ENCODE results near the gene FOXN4.

Gene FOXN4

DNA sequence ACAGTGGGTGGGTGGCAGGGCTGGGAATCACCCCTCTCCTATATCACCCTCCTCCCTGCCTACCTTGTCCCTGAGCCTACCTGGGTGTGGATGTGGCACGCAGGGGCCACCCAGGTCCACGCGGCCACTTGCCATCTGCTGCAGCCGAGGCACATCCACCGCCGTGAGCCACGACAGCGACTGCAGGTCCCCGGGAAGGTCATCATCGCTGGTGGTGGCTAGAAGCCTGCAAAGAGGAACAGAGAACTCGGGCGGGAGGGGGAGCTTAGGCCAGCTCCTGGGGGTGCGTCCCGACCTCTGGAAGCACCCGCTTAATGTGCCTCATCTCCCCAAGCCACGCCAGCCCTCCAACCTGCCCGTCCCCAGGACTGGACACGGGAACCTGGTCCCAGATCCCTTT lies 19.0 kb downstream of the FOXN4 start:
- H3K9ac ChIP-seq: no peak overlapping the region
- no peak overlapping the region for H2AFZ ChIP-seq (ENCODE audit: low read depth)
- H3K27ac ChIP-seq: no peak overlapping the region
- no peaks in the 10 kb centered on the region for H3K79me2 ChIP-seq (ENCODE audit: insufficient read depth, low read depth)
- no peaks in the 10 kb centered on the region for H3K4me1 ChIP-seq (ENCODE audit: low read depth, poor library complexity, severe bottlenecking)
- no peak for TF ChIP-seq CTCF (conservative IDR thresholded peaks at IDR 0.05; ENCODE audit: low read depth, low read length)
- H3K27me3 ChIP-seq (ENCODE audit: insufficient read depth, low read depth): no peaks in the 10 kb centered on the region
- H3K4me2 ChIP-seq: no peak overlapping the region
- no peaks in the 10 kb centered on the region for H4K20me1 ChIP-seq (ENCODE audit: insufficient read depth)
- no peaks in the 10 kb centered on the region for H3K36me3 ChIP-seq (ENCODE audit: insufficient read depth)
- H3K4me3 ChIP-seq (IDR thresholded peaks at IDR 0.05; ENCODE audit: insufficient read depth, low read depth, low read length): no peak overlapping the region

DNA sequence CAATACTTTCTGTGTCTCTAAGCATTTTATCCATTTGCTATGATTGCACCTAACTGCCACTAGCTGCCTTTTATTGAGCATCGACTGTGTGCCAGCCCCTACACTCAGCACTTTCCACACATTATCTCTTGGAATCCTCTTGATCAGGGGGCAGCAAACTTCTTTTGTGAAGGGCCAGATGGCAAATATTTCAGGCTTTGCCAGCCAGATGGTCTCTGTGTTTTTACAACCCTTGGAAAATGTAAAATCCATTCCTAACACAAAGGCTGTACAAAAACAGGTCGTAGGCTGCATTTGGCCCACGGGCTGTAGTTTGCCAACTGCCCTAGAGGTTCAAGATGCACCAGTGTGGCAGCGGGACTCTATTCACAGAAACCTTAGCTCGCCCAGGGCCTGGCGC lies 19.5 kb downstream of the FOXN4 start:
- Histone ChIP-seq H3K4me1 (ENCODE audit: low read depth, poor library complexity, severe bottlenecking) (no peaks in the 10 kb centered on the region), H2AFZ (ENCODE audit: low read depth) (no peak overlapping the region), H3K27ac (no peak overlapping the region), H4K20me1 (ENCODE audit: insufficient read depth) (no peaks in the 10 kb centered on the region), H3K9ac (no peak overlapping the region), H3K79me2 (ENCODE audit: insufficient read depth, low read depth) (no peaks in the 10 kb centered on the region), H3K36me3 (ENCODE audit: insufficient read depth) (no peaks in the 10 kb centered on the region), H3K27me3 (ENCODE audit: insufficient read depth, low read depth) (no peaks in the 10 kb centered on the region), H3K4me2 (no peak overlapping the region), H3K4me3 (IDR thresholded peaks at IDR 0.05; ENCODE audit: insufficient read depth, low read depth, low read length) (no peak overlapping the region)
- TF ChIP-seq CTCF (conservative IDR thresholded peaks at IDR 0.05; ENCODE audit: low read depth, low read length): no peak

DNA sequence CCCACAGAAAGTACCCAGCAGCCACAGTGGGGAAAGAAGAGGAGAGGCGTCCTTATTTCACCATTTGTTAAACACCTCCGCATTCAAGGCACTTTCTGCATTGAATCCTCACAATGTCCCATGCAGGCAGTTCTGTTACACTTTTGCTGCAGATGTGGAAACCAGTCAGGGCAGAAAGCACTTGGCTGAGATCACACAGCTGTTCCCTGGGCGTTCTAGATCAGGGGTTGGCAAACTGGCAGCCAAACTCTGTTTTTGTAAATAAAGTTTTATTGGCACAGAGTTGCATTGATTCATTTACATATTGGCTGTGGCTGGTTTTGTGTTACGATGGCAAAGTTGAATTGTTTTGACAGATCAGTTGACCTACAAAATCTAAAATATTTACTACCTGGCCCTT lies 20.1 kb downstream of the FOXN4 start:
- Histone ChIP-seq H3K4me2 (no peak overlapping the region), H4K20me1 (ENCODE audit: insufficient read depth) (no peaks in the 10 kb centered on the region), H3K79me2 (ENCODE audit: insufficient read depth, low read depth) (no peaks in the 10 kb centered on the region), H3K4me1 (ENCODE audit: low read depth, poor library complexity, severe bottlenecking) (no peaks in the 10 kb centered on the region), H3K27me3 (ENCODE audit: insufficient read depth, low read depth) (no peaks in the 10 kb centered on the region), H3K9ac (no peak overlapping the region), H3K4me3 (IDR thresholded peaks at IDR 0.05; ENCODE audit: insufficient read depth, low read depth, low read length) (no peak overlapping the region), H3K27ac (no peak overlapping the region), H3K36me3 (ENCODE audit: insufficient read depth) (no peaks in the 10 kb centered on the region), H2AFZ (ENCODE audit: low read depth) (no peak overlapping the region)
- TF ChIP-seq CTCF (conservative IDR thresholded peaks at IDR 0.05; ENCODE audit: low read depth, low read length): no peak

GRCh38 chr12:109288571-109288970 lies 20.5 kb downstream of the FOXN4 start:
- Histone ChIP-seq H3K27ac (no peak overlapping the region), H3K4me3 (IDR thresholded peaks at IDR 0.05; ENCODE audit: insufficient read depth, low read depth, low read length) (no peak overlapping the region), H3K4me1 (ENCODE audit: low read depth, poor library complexity, severe bottlenecking) (no peaks in the 10 kb centered on the region), H3K27me3 (ENCODE audit: insufficient read depth, low read depth) (no peaks in the 10 kb centered on the region), H4K20me1 (ENCODE audit: insufficient read depth) (no peaks in the 10 kb centered on the region), H2AFZ (ENCODE audit: low read depth) (no peak overlapping the region; the same call in 1 of the 2 replicates), H3K9ac (no peak overlapping the region), H3K4me2 (no peak overlapping the region), H3K79me2 (ENCODE audit: insufficient read depth, low read depth) (no peaks in the 10 kb centered on the region), H3K36me3 (ENCODE audit: insufficient read depth) (no peaks in the 10 kb centered on the region)
- no peak for TF ChIP-seq CTCF (conservative IDR thresholded peaks at IDR 0.05; ENCODE audit: low read depth, low read length)
